Inflammatory macrophage treated with lipopolysaccharide for 1 hour (primary cell): ENCODE data around the gene PRCP.
"Not testable (repeated sequence)": the region's sequence is repeated elsewhere in the genome, so short reads cannot be mapped to it uniquely, and the experiment has no call there.

Source experiments
- DNase-seq, 2 donors: peaks; one replicate each; pipeline ENCODE4 v3.0.0-alpha.2; 2020 to 2022

PRCP gene

DNA sequence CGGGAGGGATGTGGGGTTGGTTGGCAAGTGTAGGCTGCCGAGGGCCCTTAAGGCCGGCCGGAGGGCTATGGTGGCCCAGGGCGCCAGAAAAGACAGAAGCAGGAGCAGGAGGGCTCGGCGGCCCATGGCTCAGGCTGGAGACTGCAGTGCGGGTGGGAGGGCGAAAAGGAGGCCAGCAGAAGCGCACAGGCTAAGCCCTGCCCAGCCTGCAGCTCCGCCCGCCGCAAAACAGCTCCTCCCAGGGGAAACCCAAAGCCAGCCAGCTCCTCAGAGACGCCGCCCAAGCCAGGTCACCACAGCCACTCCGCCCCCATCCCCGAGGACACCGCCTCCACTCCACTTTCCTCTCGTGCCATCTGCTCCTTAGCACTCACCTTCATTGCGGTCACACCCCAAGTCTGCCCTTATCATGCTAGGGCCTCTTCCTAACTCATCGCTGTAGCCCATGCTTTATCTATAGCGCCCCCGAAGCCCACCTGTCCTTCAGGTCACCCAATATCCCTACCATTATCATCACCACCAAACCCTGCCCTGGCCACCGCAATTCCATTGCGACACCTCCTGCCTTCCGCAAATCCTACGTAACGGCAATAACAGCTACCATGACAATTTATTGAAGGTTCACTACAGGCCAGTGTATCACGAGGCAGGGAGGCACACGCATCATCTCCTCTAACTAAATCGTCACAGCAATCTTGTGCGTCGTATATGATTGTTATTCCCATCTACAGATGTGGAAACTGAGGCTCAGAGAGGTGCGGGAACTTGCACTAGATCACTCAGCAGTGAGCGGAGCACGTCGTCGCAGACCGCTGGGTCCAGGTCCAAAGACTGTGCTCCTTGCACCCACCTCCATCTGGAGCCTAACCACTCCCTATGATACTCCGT lies at the start of gene PRCP:
Gene PRCP (minus strand): TSS at position 154 of the 888 bp plus-strand sequence. CDS start 28 bp downstream, at position 126.
- peak; percentile 83 to 90 for DNase-seq

- DNase-seq, result no peak
Measured at GRCh38 chr11:82949352-82949751, 49.1 kb upstream of the PRCP start.

- no peak for DNase-seq
Measured at GRCh38 chr11:82945682-82946081, 45.5 kb upstream of the PRCP start.

DNA sequence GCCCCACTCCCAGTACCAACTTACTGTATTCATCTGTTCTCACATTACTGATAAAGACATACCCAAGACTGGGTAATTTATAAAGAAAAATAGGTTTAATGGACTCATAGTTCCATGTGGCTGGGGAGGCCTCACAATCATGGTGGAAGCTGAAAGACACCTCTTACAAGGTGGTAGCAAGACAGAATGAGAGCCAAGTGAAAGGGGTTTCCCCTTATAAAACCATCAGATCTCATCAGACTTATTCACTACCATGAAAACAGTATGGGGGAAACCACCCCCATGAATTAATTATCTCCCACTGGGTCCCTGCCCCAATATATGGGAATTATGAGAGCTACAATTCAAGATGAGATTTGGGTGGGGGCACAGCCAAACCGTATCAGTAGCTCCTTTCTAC lies 44.8 kb upstream of the PRCP start:
- not testable (repeated sequence) for DNase-seq

- DNase-seq, result no peak
Measured at GRCh38 chr11:82944198-82944597, 44.0 kb upstream of the PRCP start.

GRCh38 chr11:82943430-82943829 lies 43.2 kb upstream of the PRCP start:
- DNase-seq, result not testable (repeated sequence)

DNA sequence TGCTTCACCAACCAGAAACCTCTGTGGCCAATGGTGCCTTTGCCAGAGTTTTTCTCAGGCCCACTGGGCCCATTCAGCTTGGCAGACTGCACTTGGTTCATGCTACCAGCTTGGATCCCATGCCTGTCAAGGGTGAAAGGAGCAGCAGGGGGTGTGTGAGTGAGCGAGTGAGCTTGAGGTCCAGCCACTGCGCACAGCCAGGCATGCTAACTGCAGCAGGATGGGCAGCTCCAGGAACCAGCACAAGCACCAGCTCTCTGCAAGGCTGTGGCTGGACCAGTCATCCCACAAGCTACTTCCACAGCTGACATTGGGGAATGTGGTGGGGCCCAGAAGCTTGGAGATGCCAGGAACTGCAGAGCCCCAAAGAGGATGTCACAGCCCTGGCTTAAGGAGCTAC lies 42.1 kb upstream of the PRCP start:
- no peak for DNase-seq

GRCh38 chr11:82939456-82939855 lies 39.2 kb upstream of the PRCP start:
- DNase-seq, result no peak

DNA sequence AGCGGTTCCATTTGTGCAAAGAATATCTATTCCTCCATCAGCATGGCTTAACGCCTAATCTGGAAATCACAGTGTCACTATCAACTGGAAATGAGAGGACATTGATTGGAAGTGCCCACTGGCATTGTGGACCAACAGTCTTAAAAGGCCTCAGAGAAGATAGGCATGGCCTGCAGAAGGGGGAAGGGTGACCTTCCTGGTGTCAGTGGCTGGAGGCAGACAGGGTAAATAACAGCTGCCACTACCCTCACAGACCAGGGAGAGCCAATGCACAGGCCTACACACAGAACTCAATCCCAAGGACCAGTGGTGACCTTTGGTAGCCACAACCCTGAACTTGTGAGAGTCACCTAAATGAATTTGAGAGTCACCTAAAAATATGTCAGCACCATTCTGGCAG lies 37.3 kb upstream of the PRCP start:
- DNase-seq, result no peak

GRCh38 chr11:82936261-82936660 lies 36.0 kb upstream of the PRCP start:
- DNase-seq, result no peak

GRCh38 chr11:82932564-82932963 lies 32.3 kb upstream of the PRCP start:
- DNase-seq, result no peak

DNA sequence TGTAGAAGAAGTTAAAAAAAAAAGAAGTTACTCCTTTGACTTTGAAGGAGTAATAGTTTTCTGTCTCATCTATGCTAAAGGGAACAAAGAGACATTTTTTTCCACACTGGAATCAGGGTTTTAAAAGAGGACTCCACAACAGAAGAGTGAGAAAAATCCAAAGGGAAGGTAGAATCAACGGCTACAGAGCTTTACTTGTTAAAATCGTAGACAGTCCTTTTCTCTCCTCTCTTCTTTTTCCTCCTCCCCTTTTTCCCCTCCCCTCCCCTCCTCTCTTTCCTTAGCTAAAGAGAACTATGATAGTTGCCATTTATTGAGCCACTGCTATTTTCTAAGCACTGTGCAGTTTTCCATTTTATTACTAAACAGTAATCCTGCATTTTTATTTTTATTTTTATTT lies 30.5 kb upstream of the PRCP start:
- DNase-seq, result no peak

DNA sequence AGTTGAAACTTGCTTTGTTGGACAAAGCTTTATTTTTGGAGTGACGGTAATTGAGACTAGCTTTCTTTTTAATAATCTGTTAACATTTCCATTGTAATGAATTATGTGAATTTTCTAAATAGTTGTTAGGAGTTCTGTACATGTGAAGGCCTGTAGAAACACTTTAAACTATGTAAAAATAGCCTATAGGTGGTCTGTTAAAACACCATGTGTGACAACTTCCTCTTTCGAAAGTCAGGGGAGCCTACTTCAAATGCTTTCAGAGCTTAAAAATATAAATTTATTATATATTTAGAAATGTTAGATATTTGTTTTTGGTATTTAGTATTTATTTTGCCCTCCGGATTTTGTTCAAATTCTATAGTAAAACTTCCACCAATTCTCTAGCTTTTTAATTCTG lies 30.0 kb upstream of the PRCP start:
- no peak for DNase-seq

- no peak for DNase-seq
Measured at GRCh38 chr11:82929121-82929520, 28.9 kb upstream of the PRCP start.

DNA sequence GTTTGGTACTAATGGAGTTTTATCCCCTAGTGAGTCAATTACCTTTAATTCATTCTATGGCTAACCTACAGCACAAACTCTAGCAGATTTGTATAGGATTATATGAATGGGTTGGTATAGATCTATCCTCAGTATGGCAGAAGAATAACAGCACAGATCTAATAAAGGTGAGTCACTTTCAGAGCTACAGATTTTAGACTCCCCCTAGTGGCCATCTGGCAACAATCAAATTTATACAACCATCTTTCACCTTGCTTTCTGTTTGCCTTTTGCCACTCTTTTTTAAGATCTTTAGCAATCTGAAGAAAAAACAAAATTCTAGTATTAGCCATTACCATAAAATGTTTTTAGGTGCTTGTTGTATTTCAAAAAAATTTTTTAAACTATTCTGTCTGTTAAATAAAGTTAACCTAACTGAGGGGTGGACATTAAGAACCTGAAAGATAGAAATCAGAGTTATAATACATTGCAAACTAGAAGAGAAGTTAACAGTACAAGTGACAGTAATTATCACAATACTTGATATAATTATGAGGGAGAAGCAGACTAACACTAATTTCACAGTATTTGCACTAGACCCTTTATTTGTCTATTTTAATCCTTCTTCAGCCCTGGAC lies 27.1 kb upstream of the PRCP start:
- peak; percentile 54 to 69 for DNase-seq

DNA sequence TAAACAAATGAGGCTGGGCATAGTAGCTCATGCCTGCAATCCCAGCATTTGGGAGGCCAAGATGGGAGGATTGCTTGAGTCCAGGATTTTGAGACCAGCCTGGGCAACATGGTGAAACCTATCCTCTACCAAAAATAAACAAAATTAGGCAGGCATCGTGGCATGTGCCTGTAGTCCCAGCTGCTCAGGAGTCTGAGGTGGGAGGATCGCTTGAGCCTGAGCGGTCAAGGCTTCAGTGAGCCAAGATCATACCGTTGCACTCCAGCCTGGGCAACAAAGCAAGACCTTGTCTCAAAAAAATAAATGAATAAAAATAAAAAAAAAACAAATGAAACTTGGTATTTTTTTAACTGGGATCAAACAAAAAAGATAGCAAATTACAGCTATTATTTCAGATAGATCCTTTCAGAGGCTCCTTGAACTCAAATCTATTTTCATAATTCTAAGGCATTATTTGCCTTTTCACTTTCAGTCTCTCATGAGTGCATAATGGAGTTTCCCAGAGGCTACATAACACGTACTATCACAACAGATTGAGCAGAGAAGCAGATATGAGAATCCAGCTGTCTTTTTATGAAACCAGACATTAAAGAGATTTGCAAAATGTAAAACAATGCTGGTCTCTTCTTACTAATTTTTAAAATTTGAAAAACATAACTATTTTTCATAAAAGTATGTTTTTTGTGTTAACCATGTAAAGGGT lies 24.4 kb upstream of the PRCP start:
- no peak for DNase-seq

GRCh38 chr11:82922396-82923173 lies 22.4 kb upstream of the PRCP start:
- DNase-seq, result not testable (repeated sequence)

GRCh38 chr11:82920227-82920626 lies 20.0 kb upstream of the PRCP start:
- DNase-seq, result not testable (repeated sequence)

- DNase-seq, result not testable (repeated sequence)
Measured at GRCh38 chr11:82919786-82920185, 19.6 kb upstream of the PRCP start.

DNA sequence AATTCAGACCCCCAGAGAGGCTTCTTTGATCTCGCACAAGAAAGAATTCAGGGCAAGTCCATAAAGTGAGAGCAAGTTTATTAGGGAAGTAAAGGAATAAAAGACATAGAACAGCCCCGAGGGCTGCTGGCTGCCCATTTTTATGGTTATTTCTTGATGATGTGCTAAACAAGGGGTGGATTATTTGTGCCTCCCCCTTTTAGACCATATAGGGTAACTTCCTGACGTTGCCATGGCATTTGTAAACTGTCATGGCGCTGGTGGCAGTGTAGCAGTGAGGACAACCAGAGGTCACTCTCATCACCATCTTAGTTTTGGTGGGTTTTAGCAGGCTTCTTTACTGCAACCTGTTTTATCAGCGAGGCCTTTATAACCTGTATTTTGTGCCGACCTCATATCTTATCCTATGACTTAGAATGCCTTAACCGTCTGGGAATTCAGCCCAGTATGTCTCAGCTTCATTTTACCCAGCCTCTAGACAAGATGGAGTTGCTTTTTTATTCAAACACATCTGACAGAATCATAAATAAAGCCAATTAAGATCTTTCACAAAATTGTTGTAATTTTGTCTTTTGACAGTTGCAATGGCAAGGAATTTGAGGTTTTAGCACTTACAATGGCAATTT lies 8.9 kb upstream of the PRCP start:
- DNase-seq, result no peak

GRCh38 chr11:82908311-82908710 lies 8.1 kb upstream of the PRCP start:
- no peak for DNase-seq

DNA sequence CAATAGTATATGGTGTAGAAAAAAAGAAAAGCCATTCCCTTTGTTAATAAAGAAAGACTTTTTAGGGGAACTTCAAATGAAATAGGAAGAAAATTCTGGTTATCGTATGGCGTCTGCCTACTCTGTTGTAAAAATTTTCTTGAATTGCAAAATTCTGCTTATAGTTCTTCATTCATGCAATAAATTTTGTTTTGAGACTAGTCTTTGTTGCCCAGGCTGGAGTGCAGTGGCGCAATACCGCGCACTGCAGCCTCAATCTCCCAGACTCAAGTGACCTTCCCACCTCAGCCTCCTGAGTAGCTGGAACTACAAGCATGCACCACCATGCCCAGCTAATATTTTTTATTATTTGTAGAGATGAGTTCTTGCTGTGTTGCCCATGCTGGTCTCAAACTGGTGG lies 7.1 kb upstream of the PRCP start:
- DNase-seq, result peak; percentile 82 to 88
